ENCODE results near the gene KLHL9. TPM values are rescaled to one million over a fixed set of nuclear protein-coding genes. Genes with fewer than 3 reads are reported as not detected.
"Not testable (repeated sequence)": the region's sequence is repeated elsewhere in the genome, so short reads cannot be mapped to it uniquely, and the experiment has no call there.

Gene KLHL9
- 10 to 100 TPM; 12.0 to 17.2 (median 13.9) TPM for total RNA-seq

GRCh38 chr9:21334701-21335632, at the start of gene KLHL9:
KLHL9 (minus strand) TSS chr9:21335404; CDS start chr9:21334859, 545 bp downstream.
- peak; percentile 94 to 95 for DNase-seq (ENCODE audit: low spot score in 2 of 2)

GRCh38 chr9:21383627-21384026, 48.4 kb upstream of the KLHL9 start:
- H3K27ac ChIP-seq, result no peak overlapping the region
- H3K9me3 ChIP-seq, result no peaks in the 10 kb centered on the region
- TF ChIP-seq CTCF (IDR thresholded peaks at IDR 0.05), result no peak
- TF ChIP-seq POLR2AphosphoS5 (IDR thresholded peaks at IDR 0.05), result no peak
- TF ChIP-seq EP300 (IDR thresholded peaks at IDR 0.05), result no peak
- TF ChIP-seq POLR2A (IDR thresholded peaks at IDR 0.05), result no peak
- H3K4me3 ChIP-seq, result no peak overlapping the region
- H3K4me1 ChIP-seq, result no peaks in the 10 kb centered on the region
- 76% methylated on average over 4 of the region's 4 CpGs for WGBS
- peaks cover 33% of the 10 kb centered on the region for H3K27me3 ChIP-seq
- DNase-seq (ENCODE audit: low spot score in 2 of 2), result no peak
- H3K36me3 ChIP-seq, result no peaks in the 10 kb centered on the region

More at GRCh38 chr9:21334701-21335632, at the start of gene KLHL9:
- peak in 2 of 3 donors; percentile 59 to 86 for TF ChIP-seq POLR2AphosphoS5 (IDR thresholded peaks at IDR 0.05)
- TF ChIP-seq POLR2A (IDR thresholded peaks at IDR 0.05), result peak in 1 of 2 donors; percentile 47
- no peak for TF ChIP-seq CTCF (IDR thresholded peaks at IDR 0.05)
- Histone ChIP-seq H3K4me1 (peaks cover 55% of the 10 kb centered on the region), H3K27me3 (no peaks in the 10 kb centered on the region), H3K9me3 (no peaks in the 10 kb centered on the region), H3K27ac (peak within 1 kb of the TSS; percentile 93), H3K4me3 (peak within 1 kb of the TSS; percentile 62), H3K36me3 (no peaks in the 10 kb centered on the region)
- under 1% methylated on average over 40 of the region's 55 CpGs for WGBS

GRCh38 chr9:21381448-21382339, 46.5 kb upstream of the KLHL9 start:
- no peak overlapping the region for H3K4me3 ChIP-seq
- H3K4me1 ChIP-seq, result no peaks in the 10 kb centered on the region
- H3K27ac ChIP-seq, result no peak overlapping the region
- WGBS, result 50% methylated on average over 5 of the region's 5 CpGs
- TF ChIP-seq EP300 (IDR thresholded peaks at IDR 0.05) (no peak), CTCF (IDR thresholded peaks at IDR 0.05) (no peak), POLR2AphosphoS5 (IDR thresholded peaks at IDR 0.05) (no peak), POLR2A (IDR thresholded peaks at IDR 0.05) (no peak)
- peaks cover 20% of the 10 kb centered on the region for H3K27me3 ChIP-seq
- H3K9me3 ChIP-seq, result no peaks in the 10 kb centered on the region
- no peak for DNase-seq (ENCODE audit: low spot score in 2 of 2)
- H3K36me3 ChIP-seq, result no peaks in the 10 kb centered on the region

- not testable (repeated sequence) for H3K4me1 ChIP-seq; H3K4me3 ChIP-seq; DNase-seq (ENCODE audit: low spot score in 2 of 2); H3K9me3 ChIP-seq; H3K36me3 ChIP-seq; H3K27me3 ChIP-seq; H3K27ac ChIP-seq
- WGBS, result 83% methylated on average over 4 of the region's 4 CpGs
Observed at GRCh38 chr9:21371467-21371866, 36.3 kb upstream of the KLHL9 start.

- peaks cover 4% of the 10 kb centered on the region for H3K27me3 ChIP-seq
- H3K9me3 ChIP-seq, result no peaks in the 10 kb centered on the region
- 80% methylated on average over 3 of the region's 3 CpGs for WGBS
- no peak within 1 kb of the TSS for H3K27ac ChIP-seq
- H3K36me3 ChIP-seq, result no peaks in the 10 kb centered on the region
- TF ChIP-seq POLR2A (IDR thresholded peaks at IDR 0.05) (no peak), CTCF (IDR thresholded peaks at IDR 0.05) (no peak), POLR2AphosphoS5 (IDR thresholded peaks at IDR 0.05) (no peak), EP300 (IDR thresholded peaks at IDR 0.05) (no peak)
- no peak within 1 kb of the TSS for H3K4me3 ChIP-seq
- DNase-seq (ENCODE audit: low spot score in 2 of 2), result no peak
- H3K4me1 ChIP-seq, result no peaks in the 10 kb centered on the region
Observed at GRCh38 chr9:21367957-21368356, 32.8 kb upstream of the KLHL9 start, which contains the start of gene IFNA13. IFNA13 (minus strand) TSS chr9:21368057; CDS start chr9:21368010, 47 bp downstream.

GRCh38 chr9:21367169-21367568, 32.0 kb upstream of the KLHL9 start:
- H3K9me3 ChIP-seq; H3K4me3 ChIP-seq; H3K27me3 ChIP-seq; DNase-seq (ENCODE audit: low spot score in 2 of 2); H3K36me3 ChIP-seq; H3K27ac ChIP-seq; H3K4me1 ChIP-seq: not testable (repeated sequence)
- WGBS, result 90% methylated on average over 1 of the region's 2 CpGs

All from suprapubic skin (tissue), 4 donors.